KOPT-K1 (cell line): ENCODE measurements around the gene LRFN4.

ENCODE experiments used
- H3K27ac ChIP-seq: fragments of 200-600 bp; sonication (generic); 2 replicates; pipeline ENCODE4 v1.5.1; 2016; ENCODE audit warnings: antibody characterized with exemption, mild to moderate bottlenecking, low read depth, low read length; ENCODE audit not compliant: poor library complexity, severe bottlenecking
- H3K36me3 ChIP-seq: fragments of 200-600 bp; sonication (generic); 2 replicates; pipeline ENCODE4 v1.5.1; 2017; ENCODE audit warnings: antibody characterized with exemption, mild to moderate bottlenecking, low read length, moderate library complexity; ENCODE audit not compliant: insufficient read depth
- H3K9me3 ChIP-seq: fragments of 200-600 bp; sonication (generic); 2 replicates; pipeline ENCODE4 v1.5.1; 2017; ENCODE audit warnings: antibody characterized with exemption, low read length, mild to moderate bottlenecking; ENCODE audit not compliant: insufficient read depth, poor library complexity, severe bottlenecking

Gene LRFN4

GRCh38 chr11:66859686-66860448, 3.0 kb downstream of the LRFN4 start:
- H3K36me3 ChIP-seq: peaks cover 19% of the 10 kb centered on the region
- no peak overlapping the region for H3K27ac ChIP-seq
- H3K9me3 ChIP-seq: no peaks in the 10 kb centered on the region

GRCh38 chr11:66860449-66860831, 3.6 kb downstream of the LRFN4 start:
- H3K36me3 ChIP-seq: peaks cover 19% of the 10 kb centered on the region
- H3K9me3 ChIP-seq: no peaks in the 10 kb centered on the region
- H3K27ac ChIP-seq: no peak overlapping the region

- H3K9me3 ChIP-seq: no peaks in the 10 kb centered on the region
- no peak overlapping the region for H3K27ac ChIP-seq
Observed at GRCh38 chr11:66861038-66861773, 4.3 kb downstream of the LRFN4 start.

GRCh38 chr11:66861774-66862558, 5.1 kb downstream of the LRFN4 start:
- Histone ChIP-seq H3K27ac (no peak overlapping the region), H3K36me3 (peaks cover 19% of the 10 kb centered on the region), H3K9me3 (no peaks in the 10 kb centered on the region)

More at GRCh38 chr11:66861038-66861773, 4.3 kb downstream of the LRFN4 start:
- peaks cover 19% of the 10 kb centered on the region for H3K36me3 ChIP-seq

GRCh38 chr11:66862559-66863037, 5.7 kb downstream of the LRFN4 start:
- Histone ChIP-seq H3K9me3 (no peaks in the 10 kb centered on the region), H3K36me3 (peaks cover 19% of the 10 kb centered on the region), H3K27ac (no peak overlapping the region)

GRCh38 chr11:66863428-66864125, 6.7 kb downstream of the LRFN4 start:
- Histone ChIP-seq H3K36me3 (peaks cover 19% of the 10 kb centered on the region), H3K27ac (no peak overlapping the region), H3K9me3 (no peaks in the 10 kb centered on the region)

- Histone ChIP-seq H3K27ac (no peak overlapping the region), H3K9me3 (no peaks in the 10 kb centered on the region), H3K36me3 (peaks cover 12% of the 10 kb centered on the region)
Observed at GRCh38 chr11:66864172-66864901, 7.5 kb downstream of the LRFN4 start.

- H3K27ac ChIP-seq: no peak overlapping the region
- H3K36me3 ChIP-seq: peaks cover 6% of the 10 kb centered on the region; the same call in 1 of the 2 replicates
- no peaks in the 10 kb centered on the region for H3K9me3 ChIP-seq
Observed at GRCh38 chr11:66864924-66865697, 8.2 kb downstream of the LRFN4 start.

- Histone ChIP-seq H3K9me3 (no peaks in the 10 kb centered on the region), H3K36me3 (peaks cover 1% of the 10 kb centered on the region; the same call in 1 of the 2 replicates), H3K27ac (no peak overlapping the region)
Observed at GRCh38 chr11:66866007-66866406, 9.1 kb downstream of the LRFN4 start.

- Histone ChIP-seq H3K27ac (no peak overlapping the region), H3K9me3 (no peaks in the 10 kb centered on the region), H3K36me3 (no peaks in the 10 kb centered on the region; the same call in 1 of the 2 replicates)
Observed at GRCh38 chr11:66866511-66866986, 9.7 kb downstream of the LRFN4 start.

GRCh38 chr11:66867425-66868040, 10.7 kb downstream of the LRFN4 start:
- Histone ChIP-seq H3K36me3 (no peaks in the 10 kb centered on the region; the same call in 1 of the 2 replicates), H3K27ac (no peak overlapping the region), H3K9me3 (no peaks in the 10 kb centered on the region)

- H3K9me3 ChIP-seq: no peaks in the 10 kb centered on the region
- H3K36me3 ChIP-seq: no peaks in the 10 kb centered on the region; the same call in 1 of the 2 replicates
- no peak overlapping the region for H3K27ac ChIP-seq
Observed at GRCh38 chr11:66868082-66868725, 11.3 kb downstream of the LRFN4 start.
